SU-DHL-6 (cell line): ENCODE data around the gene RAMP3.

Experiments
- H2AFZ ChIP-seq: fragments of 200-600 bp; sonication (generic); 2 replicates; pipeline ENCODE4 v1.6.1; 2014; ENCODE audit warnings: low read depth, mild to moderate bottlenecking, moderate library complexity, mixed read lengths, antibody characterized with exemption, low read length; ENCODE audit not compliant: severe bottlenecking
- H3F3A ChIP-seq: fragments of 200-600 bp; shearing (Covaris generic); 2 replicates; pipeline ENCODE4 v1.6.0; 2016; ENCODE audit warnings: antibody characterized with exemption, mild to moderate bottlenecking; ENCODE audit not compliant: insufficient read depth
- H3K27ac ChIP-seq: fragments of 200-600 bp; sonication (generic); 2 replicates; pipeline ENCODE4 v1.5.1; 2016; ENCODE audit warnings: low read depth, mild to moderate bottlenecking, low read length, moderate library complexity, mixed read lengths
- H3K27me3 ChIP-seq: fragments of 200-600 bp; sonication (generic), shearing (Covaris generic); 2 replicates; pipeline ENCODE4 v1.6.0; 2014; ENCODE audit warnings: mild to moderate bottlenecking, low read length
- H3K36me3 ChIP-seq: fragments of 200-600 bp; sonication (generic); 2 replicates; pipeline ENCODE4 v1.6.1; 2014; ENCODE audit warnings: mild to moderate bottlenecking, low read length, mixed read lengths
- H3K4me2 ChIP-seq: fragments of 300-600, 200-600 bp; shearing (Covaris generic), sonication (generic); 2 replicates; pipeline ENCODE4 v1.6.0; 2014; ENCODE audit warnings: low read length, low read depth, mild to moderate bottlenecking; ENCODE audit not compliant: poor library complexity, severe bottlenecking
- H3K4me3 ChIP-seq: fragments of 200-600 bp; sonication (generic); 2 replicates; pipeline ENCODE4 v1.5.1; 2014; ENCODE audit warnings: antibody characterized with exemption, low read length, mild to moderate bottlenecking, mixed read lengths; ENCODE audit not compliant: insufficient read depth, poor library complexity, severe bottlenecking
- H3K79me2 ChIP-seq: fragments of 200-600 bp; sonication (generic); 2 replicates; pipeline ENCODE4 v1.6.1; 2014; ENCODE audit warnings: mild to moderate bottlenecking, low read length, moderate library complexity; ENCODE audit not compliant: insufficient read depth
- H3K9ac ChIP-seq: fragments of 200-600 bp; sonication (generic); 2 replicates; pipeline ENCODE4 v1.7.0; 2014; ENCODE audit warnings: mild to moderate bottlenecking, low read length
- H3K9me2 ChIP-seq: fragments of 200-600 bp; sonication (generic); replicated peaks from 2 replicates; pipeline ENCODE4 v1.6.1; 2014; ENCODE audit warnings: low read length; ENCODE audit not compliant: insufficient read depth
- H3K9me3 ChIP-seq: fragments of 200-600 bp; sonication (generic); 2 replicates; pipeline ENCODE4 v1.6.1; 2014; ENCODE audit warnings: low read length, mixed read lengths; ENCODE audit not compliant: insufficient read depth
- H4K20me1 ChIP-seq: fragments of 200-600 bp; sonication (generic); 2 replicates; pipeline ENCODE4 v1.6.1; 2014; ENCODE audit warnings: low read depth, mild to moderate bottlenecking, antibody characterized with exemption, low read length, moderate library complexity, mixed read lengths
- CTCF ChIP-seq: fragments of 200-600 bp; sonication (generic); IDR thresholded peaks from one replicate; pipeline ENCODE4 v1.5.1; 2017; ENCODE audit warnings: antibody characterized with exemption, mild to moderate bottlenecking, low read length, moderate library complexity; ENCODE audit not compliant: insufficient read depth, poor library complexity, severe bottlenecking
- EZH2phosphoT487 ChIP-seq: fragments of 200-600 bp; sonication (generic), shearing (Covaris generic); conservative IDR thresholded peaks from 2 replicates; pipeline ENCODE4 v1.6.1; 2018; ENCODE audit warnings: mild to moderate bottlenecking, antibody characterized with exemption, low read length, moderate library complexity, mixed read lengths

The RAMP3 gene

DNA sequence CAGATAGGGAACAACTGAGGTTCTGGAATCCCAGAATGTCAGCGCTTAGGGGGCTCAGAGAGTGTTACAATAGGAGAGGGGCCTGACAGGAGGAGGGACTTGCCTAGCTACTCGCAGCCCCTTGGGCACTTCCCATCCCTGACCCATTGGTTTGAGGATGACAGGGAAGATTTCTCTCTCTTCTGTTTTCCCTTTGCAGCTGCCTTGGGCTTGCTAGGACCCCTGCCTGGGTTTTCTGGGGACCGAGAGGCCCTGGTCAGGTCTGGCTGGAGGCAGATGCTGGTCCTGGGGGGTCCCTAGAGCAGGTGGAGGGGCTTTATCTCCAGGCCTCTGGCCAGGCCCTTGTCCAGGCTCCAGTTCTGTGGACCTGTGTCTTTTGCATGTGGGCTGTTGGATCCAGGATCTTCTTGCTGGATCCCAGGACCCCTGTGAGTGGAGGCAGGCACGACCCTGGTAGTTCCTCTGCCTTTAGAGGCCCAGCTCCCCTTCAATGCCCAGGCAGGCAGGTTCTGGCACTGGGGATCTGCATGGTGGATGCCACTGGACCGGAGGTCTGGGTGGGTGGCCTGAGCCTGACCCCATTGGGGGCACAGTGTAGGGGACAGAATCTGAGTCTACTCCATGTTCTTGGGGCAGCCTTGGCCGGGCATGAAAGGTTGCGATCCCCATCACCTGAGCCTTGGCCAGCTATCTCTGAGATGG, 26.9 kb downstream of the RAMP3 start:
- Histone ChIP-seq H3K4me3 (no peak overlapping the region), H3K36me3 (no peaks in the 10 kb centered on the region), H2AFZ (no peak overlapping the region), H3F3A (no peaks in the 10 kb centered on the region), H3K79me2 (no peaks in the 10 kb centered on the region), H3K4me2 (no peak overlapping the region), H3K9me2 (no peaks in the 10 kb centered on the region), H3K27me3 (no peaks in the 10 kb centered on the region), H3K9me3 (no peaks in the 10 kb centered on the region), H3K27ac (no peak overlapping the region), H4K20me1 (no peaks in the 10 kb centered on the region), H3K9ac (no peak overlapping the region)
- TF ChIP-seq CTCF (no peak), EZH2phosphoT487 (no peak)

GRCh38 chr7:45185028-45185863, 27.7 kb downstream of the RAMP3 start:
- no peak overlapping the region for H3K27ac ChIP-seq
- no peaks in the 10 kb centered on the region for H3F3A ChIP-seq
- H3K36me3 ChIP-seq, result no peaks in the 10 kb centered on the region
- H3K79me2 ChIP-seq, result no peaks in the 10 kb centered on the region
- no peak overlapping the region for H3K9ac ChIP-seq
- no peak overlapping the region for H2AFZ ChIP-seq
- H3K9me2 ChIP-seq, result no peaks in the 10 kb centered on the region
- no peaks in the 10 kb centered on the region for H3K9me3 ChIP-seq
- H3K4me2 ChIP-seq, result no peak overlapping the region
- H3K27me3 ChIP-seq, result no peaks in the 10 kb centered on the region
- no peaks in the 10 kb centered on the region for H4K20me1 ChIP-seq
- TF ChIP-seq EZH2phosphoT487 (no peak), CTCF (no peak)
- no peak overlapping the region for H3K4me3 ChIP-seq

- Histone ChIP-seq H3K27ac (no peak overlapping the region), H3K79me2 (no peaks in the 10 kb centered on the region), H3K9me2 (no peaks in the 10 kb centered on the region), H3F3A (no peaks in the 10 kb centered on the region), H3K27me3 (no peaks in the 10 kb centered on the region), H3K36me3 (no peaks in the 10 kb centered on the region), H4K20me1 (no peaks in the 10 kb centered on the region), H3K9me3 (no peaks in the 10 kb centered on the region), H2AFZ (no peak overlapping the region), H3K9ac (no peak overlapping the region), H3K4me3 (no peak overlapping the region), H3K4me2 (no peak overlapping the region)
- TF ChIP-seq CTCF, result no peak
- TF ChIP-seq EZH2phosphoT487, result no peak
Observed at GRCh38 chr7:45185864-45186250, 28.3 kb downstream of the RAMP3 start.
